SK-N-SH treated with all-trans-retinoic acid at 6 μM for 48 hours (cell line): ENCODE measurements around the gene ADH5.
A peak's percentile ranks its signal among the peaks of the same experiment; 100 is the strongest.

Experiments used
- ATAC-seq: fragments of 200-7000 bp; cut with Tn5 transposase; 3 replicates; pipeline ENCODE4 v1.9.1; 2020; ENCODE audit warnings: mild to moderate bottlenecking, moderate library complexity
- BACH2 ChIP-seq: fragments of 250-450 bp; sonication (Bioruptor Pico); IDR thresholded peaks from 2 replicates; pipeline ENCODE4 v1.9.0; 2021; ENCODE audit warnings: mild to moderate bottlenecking, borderline replicate concordance
- CREB5 ChIP-seq: fragments of 250-450 bp; sonication (Bioruptor Pico); IDR thresholded peaks from 2 replicates; pipeline ENCODE4 v1.5.1; 2020; ENCODE audit warnings: low read depth, mild to moderate bottlenecking, moderate library complexity
- CSDC2 ChIP-seq: fragments of 250-450 bp; sonication (Bioruptor Pico); IDR thresholded peaks from 2 replicates; pipeline ENCODE4 v1.5.0; 2020; ENCODE audit warnings: mild to moderate bottlenecking, moderate library complexity
- CSRNP3 ChIP-seq: fragments of 250-450 bp; sonication (Bioruptor Pico); IDR thresholded peaks from 2 replicates; pipeline ENCODE4 v1.5.1; 2021; ENCODE audit warnings: mild to moderate bottlenecking, moderate library complexity
- ESRRG ChIP-seq: fragments of 250-450 bp; sonication (Bioruptor Pico); IDR thresholded peaks from 2 replicates; pipeline ENCODE4 v1.6.1; 2021; ENCODE audit warnings: mild to moderate bottlenecking
- GLIS3 ChIP-seq: fragments of 250-450 bp; sonication (Bioruptor Pico); IDR thresholded peaks from 2 replicates; pipeline ENCODE4 v1.5.0; 2020; ENCODE audit warnings: mild to moderate bottlenecking, moderate library complexity
- ISL1 ChIP-seq: fragments of 250-450 bp; sonication (Bioruptor Pico); IDR thresholded peaks from 2 replicates; pipeline ENCODE4 v2.1.2; 2022; ENCODE audit warnings: mild to moderate bottlenecking, moderate library complexity
- OSR1 ChIP-seq: fragments of 250-450 bp; sonication (Bioruptor Pico); IDR thresholded peaks from 2 replicates; pipeline ENCODE4 v1.8.0; 2022; ENCODE audit warnings: moderate library complexity, mild to moderate bottlenecking, inconsistent platforms
- PATZ1 ChIP-seq: fragments of 250-450 bp; sonication (Bioruptor Pico); IDR thresholded peaks from 2 replicates; pipeline ENCODE4 v1.8.0; 2020; ENCODE audit warnings: mild to moderate bottlenecking, moderate library complexity, borderline replicate concordance
- POU6F1 ChIP-seq: fragments of 250-450 bp; sonication (Bioruptor Pico); IDR thresholded peaks from 2 replicates; pipeline ENCODE4 v1.8.0; 2021; ENCODE audit warnings: low read depth, mild to moderate bottlenecking, moderate library complexity, borderline replicate concordance
- PPARA ChIP-seq: fragments of 250-450 bp; sonication (Bioruptor Pico); IDR thresholded peaks from 2 replicates; pipeline ENCODE4 v1.5.0; 2020; ENCODE audit warnings: mild to moderate bottlenecking, borderline replicate concordance
- RARB ChIP-seq: fragments of 250-450 bp; sonication (Bioruptor Pico); IDR thresholded peaks from 2 replicates; pipeline ENCODE4 v1.8.0; 2021; ENCODE audit warnings: mild to moderate bottlenecking, moderate library complexity
- SNAI2 ChIP-seq: fragments of 250-450 bp; sonication (Bioruptor Pico); IDR thresholded peaks from 2 replicates; pipeline ENCODE4 v1.5.0; 2020; ENCODE audit warnings: mild to moderate bottlenecking, moderate library complexity
- TCF4 ChIP-seq: fragments of 250-450 bp; sonication (Bioruptor Pico); IDR thresholded peaks from 2 replicates; pipeline ENCODE4 v1.8.0; 2021; ENCODE audit warnings: mild to moderate bottlenecking, moderate library complexity, borderline replicate concordance
- TSHZ2 ChIP-seq: fragments of 250-450 bp; sonication (Bioruptor Pico); IDR thresholded peaks from 2 replicates; pipeline ENCODE4 v1.5.0; 2020; ENCODE audit warnings: mild to moderate bottlenecking, moderate library complexity
- ZC3H10 ChIP-seq: fragments of 250-450 bp; sonication (Bioruptor Pico); IDR thresholded peaks from 2 replicates; pipeline ENCODE4 v1.5.1; 2021; ENCODE audit warnings: mild to moderate bottlenecking, moderate library complexity
- ZFP3 ChIP-seq: fragments of 250-450 bp; sonication (Bioruptor Pico); IDR thresholded peaks from 2 replicates; pipeline ENCODE4 v1.5.0; 2020; ENCODE audit warnings: mild to moderate bottlenecking, moderate library complexity
- ZFP30 ChIP-seq: fragments of 450-650 bp; formaldehyde crosslinking; IDR thresholded peaks from 2 replicates; pipeline ENCODE4 v1.5.0; 2022; ENCODE audit warnings: mild to moderate bottlenecking, moderate library complexity
- ZNF70 ChIP-seq: fragments of 450-650 bp; formaldehyde crosslinking; IDR thresholded peaks from 2 replicates; pipeline ENCODE4 v1.5.0; 2020; ENCODE audit warnings: mild to moderate bottlenecking, moderate library complexity
- ZNF8 ChIP-seq: fragments of 450-650 bp; formaldehyde crosslinking; IDR thresholded peaks from 2 replicates; pipeline ENCODE4 v1.5.0; 2020; ENCODE audit warnings: mild to moderate bottlenecking, moderate library complexity

ADH5 gene

GRCh38 chr4:99027304-99027703 lies 61.3 kb downstream of the ADH5 start:
- no peak for ATAC-seq
- no peak for TF ChIP-seq ZC3H10 (CRISPR knock-in tag)
- TF ChIP-seq PATZ1 (CRISPR knock-in tag), result no peak
- TF ChIP-seq RARB, result no peak
- no peak for TF ChIP-seq BACH2 (CRISPR knock-in tag)
- TF ChIP-seq CSDC2 (CRISPR knock-in tag), result no peak
- TF ChIP-seq GLIS3 (CRISPR knock-in tag), result no peak
- TF ChIP-seq SNAI2 (CRISPR knock-in tag), result no peak
- no peak for TF ChIP-seq OSR1 (CRISPR knock-in tag)
- TF ChIP-seq PPARA (CRISPR knock-in tag), result no peak
- TF ChIP-seq CSRNP3 (CRISPR knock-in tag), result no peak
- no peak for TF ChIP-seq ZFP30
- TF ChIP-seq ZNF8 (CRISPR knock-in tag), result no peak
- no peak for TF ChIP-seq ZFP3 (CRISPR knock-in tag)
- no peak for TF ChIP-seq TSHZ2 (CRISPR knock-in tag)
- TF ChIP-seq ZNF70 (CRISPR knock-in tag), result no peak
- TF ChIP-seq CREB5, result no peak

GRCh38 chr4:99025506-99025905 lies 63.1 kb downstream of the ADH5 start:
- TF ChIP-seq ZFP3 (CRISPR knock-in tag) (no peak), POU6F1 (CRISPR knock-in tag) (no peak), ZC3H10 (CRISPR knock-in tag) (no peak), OSR1 (CRISPR knock-in tag) (no peak), CSRNP3 (CRISPR knock-in tag) (no peak), ZNF8 (CRISPR knock-in tag) (no peak)
- TF ChIP-seq, all 23 proteins: peak for 0
- no peak for ATAC-seq

- 0 out of 3 replicates have a peak, but pooled peaks have one; percentile 27 for ATAC-seq
- TF ChIP-seq GLIS3 (CRISPR knock-in tag) (no peak), TSHZ2 (CRISPR knock-in tag) (no peak), TCF4 (CRISPR knock-in tag) (no peak), ZC3H10 (CRISPR knock-in tag) (no peak), PPARA (CRISPR knock-in tag) (no peak), RARB (no peak), CSRNP3 (CRISPR knock-in tag) (no peak), ZFP3 (CRISPR knock-in tag) (no peak), ZNF8 (CRISPR knock-in tag) (no peak), ISL1 (CRISPR knock-in tag) (no peak), ESRRG (no peak)
These were observed 63.9 kb downstream of the ADH5 start for GRCh38 chr4:99024481-99025275.
